AG04450 (cell line): ENCODE results near the gene TRHDE. TPM values are rescaled to one million over a fixed set of nuclear protein-coding genes. Genes with fewer than 3 reads are reported as not detected.

Experiments used
- CTCF ChIA-PET: fragments of 300-600, 350-600 bp; formaldehyde crosslinking; extraction: SDS; loops from one replicate; lab custom pipeline; 2022; ENCODE audit warnings: antibody characterized with exemption, inconsistent platforms; lab: Charles Lee
- POLR2A ChIA-PET: fragments of 350-600 bp; formaldehyde crosslinking; extraction: SDS; loops from one replicate; lab custom pipeline; 2021; ENCODE audit warnings: antibody characterized with exemption, inconsistent platforms; lab: Yijun Ruan, JAX
- DNase-seq: peaks from one replicate; pipeline ENCODE4 v3.0.0-alpha.2; 2011; ENCODE audit warnings: low read depth, low spot score
- H3K27ac ChIP-seq: one replicate; pipeline ENCODE4 v1.5.1; 2012; ENCODE audit warnings: low read depth, low read length, control low read depth
- H3K27me3 ChIP-seq: one replicate; pipeline ENCODE4 v1.6.0; 2012; ENCODE audit warnings: low read length; ENCODE audit not compliant: control insufficient read depth, insufficient read depth
- H3K4me3 ChIP-seq: 2 replicates; pipeline ENCODE4 v1.5.1; 2011; ENCODE audit warnings: mild to moderate bottlenecking, low read depth, low read length, control low read depth
- H3K9me3 ChIP-seq: 2 replicates; pipeline ENCODE4 v1.5.1; 2012; ENCODE audit warnings: low read length; ENCODE audit not compliant: control insufficient read depth, insufficient read depth
- polyA plus RNA-seq: library from polyadenylated mRNA; depleted of rRNA; stranded (reverse); fragments of >200 nt; gene quantifications from 2 replicates; pipeline ENCODE4 v1.2.3, GENCODE V29; 2011
- TF ChIP-seq, protein P1 (sequence below): IDR thresholded peaks from 2 replicates; pipeline ENCODE4 v1.5.1; 2011; ENCODE audit warnings: low read depth, low read length, control low read depth, inconsistent platforms

Gene TRHDE
- polyA plus RNA-seq, 1 experiment = 90.7 TPM

DNA sequence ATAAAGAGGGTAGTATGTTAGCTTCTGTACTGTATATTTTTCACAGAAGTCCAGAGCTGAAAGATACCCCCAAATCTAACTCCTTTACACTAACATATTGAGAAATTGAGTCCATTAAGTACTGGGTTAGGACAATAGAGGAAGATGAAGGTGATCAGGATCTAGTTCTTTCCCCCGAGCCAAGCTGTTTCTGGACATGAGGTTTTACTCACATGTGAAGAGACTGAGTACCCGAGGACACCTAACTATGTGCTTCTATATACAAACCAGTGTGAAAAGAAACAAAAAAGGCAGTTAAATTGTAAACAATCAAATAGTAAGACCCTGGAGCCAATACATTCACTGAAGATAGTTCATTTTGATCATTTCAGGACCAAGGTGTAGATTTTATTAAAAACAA lies 3.8 kb upstream of the TRHDE start:
- ChIA-PET POLR2A (no interaction called here), CTCF (interaction anchor here (1.1 to 2.9 kb wide), 5 partner anchors 14 to 135 kb away, joined by 3 to 8 read pairs (median 5); no protein-coding TSS in a partner anchor)
- H3K27ac ChIP-seq = no peak overlapping the region
- no peak for DNase-seq
- no peaks in the 10 kb centered on the region for H3K9me3 ChIP-seq
- H3K27me3 ChIP-seq = no peaks in the 10 kb centered on the region
- H3K4me3 ChIP-seq = peak overlapping the region; percentile 94
- TF ChIP-seq, protein P1, sequence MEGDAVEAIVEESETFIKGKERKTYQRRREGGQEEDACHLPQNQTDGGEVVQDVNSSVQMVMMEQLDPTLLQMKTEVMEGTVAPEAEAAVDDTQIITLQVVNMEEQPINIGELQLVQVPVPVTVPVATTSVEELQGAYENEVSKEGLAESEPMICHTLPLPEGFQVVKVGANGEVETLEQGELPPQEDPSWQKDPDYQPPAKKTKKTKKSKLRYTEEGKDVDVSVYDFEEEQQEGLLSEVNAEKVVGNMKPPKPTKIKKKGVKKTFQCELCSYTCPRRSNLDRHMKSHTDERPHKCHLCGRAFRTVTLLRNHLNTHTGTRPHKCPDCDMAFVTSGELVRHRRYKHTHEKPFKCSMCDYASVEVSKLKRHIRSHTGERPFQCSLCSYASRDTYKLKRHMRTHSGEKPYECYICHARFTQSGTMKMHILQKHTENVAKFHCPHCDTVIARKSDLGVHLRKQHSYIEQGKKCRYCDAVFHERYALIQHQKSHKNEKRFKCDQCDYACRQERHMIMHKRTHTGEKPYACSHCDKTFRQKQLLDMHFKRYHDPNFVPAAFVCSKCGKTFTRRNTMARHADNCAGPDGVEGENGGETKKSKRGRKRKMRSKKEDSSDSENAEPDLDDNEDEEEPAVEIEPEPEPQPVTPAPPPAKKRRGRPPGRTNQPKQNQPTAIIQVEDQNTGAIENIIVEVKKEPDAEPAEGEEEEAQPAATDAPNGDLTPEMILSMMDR = no peak

DNA sequence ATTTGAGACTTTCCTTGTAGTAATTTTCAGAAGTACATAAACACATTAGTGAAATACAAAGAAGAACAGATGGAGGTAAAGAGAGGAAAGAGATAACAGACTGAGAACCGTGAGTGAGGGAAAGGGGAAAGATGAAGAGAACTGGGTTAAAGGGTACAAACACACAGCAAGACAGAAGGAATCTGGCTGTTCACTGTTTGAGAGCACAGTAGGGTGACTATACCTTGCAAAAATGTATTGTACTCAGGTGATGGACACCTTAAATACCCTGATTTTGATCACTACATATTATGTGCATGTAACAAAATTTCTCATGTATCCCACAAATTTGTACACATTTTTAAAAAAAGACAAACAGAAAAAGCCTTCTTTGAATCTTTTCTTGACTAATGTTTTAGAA lies 2.7 kb upstream of the TRHDE start:
- Histone ChIP-seq H3K4me3 (peak overlapping the region; percentile 94), H3K9me3 (no peaks in the 10 kb centered on the region), H3K27ac (no peak overlapping the region), H3K27me3 (no peaks in the 10 kb centered on the region)
- POLR2A ChIA-PET = no interaction called here
- DNase-seq = no peak
- CTCF ChIA-PET = interaction anchor here (0.5 to 2.9 kb wide), 2 partner anchors 13 to 42 kb away, joined by 4 to 8 read pairs; no protein-coding TSS in a partner anchor
- TF ChIP-seq, protein P1 = no peak

DNA sequence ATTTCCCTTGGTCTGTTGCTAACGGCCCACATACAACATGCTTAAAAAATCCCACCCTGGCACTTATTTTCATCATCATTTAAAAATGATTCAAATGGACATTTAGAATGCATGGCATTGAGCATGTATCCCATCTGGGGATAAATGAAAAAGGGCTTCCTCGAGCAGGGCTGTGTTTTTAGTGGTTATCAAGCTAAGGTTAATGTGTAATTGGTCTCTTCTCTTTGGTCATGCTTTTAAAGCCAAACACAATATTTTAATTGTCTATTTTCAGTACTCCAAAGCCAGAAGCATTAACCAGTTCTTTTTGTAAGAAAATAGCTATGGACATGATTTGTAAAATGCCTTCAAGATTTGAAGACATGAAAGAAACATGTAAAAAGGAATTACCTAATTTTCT lies 1.9 kb upstream of the TRHDE start:
- CTCF ChIA-PET = interaction anchor here (2.1 to 3.2 kb wide), 2 partner anchors 14 to 253 kb away, joined by 4 to 22 read pairs; no protein-coding TSS in a partner anchor
- peak overlapping the region; percentile 94 for H3K4me3 ChIP-seq
- DNase-seq = no peak
- no peaks in the 10 kb centered on the region for H3K27me3 ChIP-seq
- POLR2A ChIA-PET = interaction anchor here (1.5 kb wide), 1 partner anchor 26 kb away, joined by 5 read pairs; no protein-coding TSS in a partner anchor
- no peak overlapping the region for H3K27ac ChIP-seq
- no peaks in the 10 kb centered on the region for H3K9me3 ChIP-seq
- TF ChIP-seq, protein P1 = no peak

DNA sequence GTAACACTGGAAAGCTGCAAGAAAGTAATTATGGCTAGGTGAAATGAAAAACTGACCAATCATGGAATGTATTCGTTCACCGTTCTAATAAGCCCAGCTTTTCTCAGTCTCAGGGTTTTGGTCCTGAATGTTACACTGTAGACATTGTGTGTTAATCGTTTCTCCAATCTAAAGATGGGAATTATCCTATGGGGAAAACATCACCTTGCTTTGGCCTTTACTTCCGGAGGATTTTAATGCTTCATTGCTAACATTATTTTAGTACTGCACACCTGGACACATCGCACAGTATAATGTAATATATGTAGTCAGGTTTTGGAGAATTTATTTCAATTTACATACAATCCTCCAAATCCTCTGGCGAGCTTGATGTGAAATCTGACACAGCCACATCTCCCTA lies 1.2 kb upstream of the TRHDE start:
- Histone ChIP-seq H3K9me3 (no peaks in the 10 kb centered on the region), H3K27me3 (no peaks in the 10 kb centered on the region), H3K4me3 (peak overlapping the region; percentile 94), H3K27ac (peak overlapping the region; percentile 71)
- POLR2A ChIA-PET = interaction anchor here (1.0 to 2.0 kb wide), 4 partner anchors 18 to 43 kb away, joined by 4 to 11 read pairs (median 4); no protein-coding TSS in a partner anchor
- CTCF ChIA-PET = interaction anchor here (0.7 to 3.2 kb wide), 5 partner anchors 8 to 271 kb away, joined by 3 to 22 read pairs (median 4); no protein-coding TSS in a partner anchor
- DNase-seq = no peak
- TF ChIP-seq, protein P1 = no peak

DNA sequence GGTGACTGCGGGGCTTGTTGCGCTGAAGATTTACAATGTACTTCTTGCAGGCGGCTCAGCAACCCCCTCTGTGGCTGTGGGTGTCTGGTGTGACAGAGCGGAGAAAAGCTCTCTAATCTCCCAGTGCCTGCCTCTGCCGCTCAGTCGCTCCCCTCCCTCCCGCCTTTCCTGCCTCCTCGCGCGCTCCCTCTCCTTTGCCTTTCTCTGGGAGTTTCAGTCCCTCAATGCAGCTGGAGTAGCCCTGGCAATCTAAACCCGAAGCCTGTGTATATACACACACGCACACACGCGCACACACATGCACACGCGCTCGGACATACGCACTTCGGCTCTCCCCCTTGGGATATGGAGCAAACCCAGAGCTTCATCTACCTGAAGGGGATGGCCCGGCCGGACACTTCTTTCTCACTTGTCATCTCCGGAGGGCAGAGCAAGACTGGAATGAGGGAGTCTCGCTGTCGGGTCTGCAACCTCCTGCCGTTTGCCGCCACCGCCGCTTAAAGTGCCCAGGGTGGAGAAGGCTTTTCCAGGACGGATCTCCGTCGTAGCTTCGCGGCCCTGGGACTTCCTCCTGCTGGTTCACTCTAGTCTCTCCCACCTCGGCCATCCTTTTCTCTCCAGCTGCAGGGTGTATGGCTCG lies 599 bp upstream of the TRHDE start:
- Histone ChIP-seq H3K4me3 (peak overlapping the region; percentile 94), H3K9me3 (no peaks in the 10 kb centered on the region), H3K27me3 (no peaks in the 10 kb centered on the region), H3K27ac (peak overlapping the region; percentile 71)
- TF ChIP-seq, protein P1 = peak; percentile 24
- DNase-seq = no peak
- CTCF ChIA-PET = interaction anchor here (0.7 to 3.2 kb wide), 7 partner anchors 9 to 272 kb away, joined by 3 to 22 read pairs (median 4); no protein-coding TSS in a partner anchor
- POLR2A ChIA-PET = interaction anchor here (0.6 to 2.0 kb wide), 8 partner anchors 17 to 199 kb away, joined by 3 to 11 read pairs (median 4); no protein-coding TSS in a partner anchor
